CD8-positive, alpha-beta memory T cell (primary cell): ENCODE results near the gene IVD. TPM values are rescaled to one million over a fixed set of nuclear protein-coding genes. Genes with fewer than 3 reads are reported as not detected.

Experiments
- polyA plus RNA-seq: library from polyadenylated mRNA; unstranded; fragments of 300-500 nt; fragmentation: Illumina TruSeq; gene quantifications from one replicate; pipeline ENCODE4 v1.2.3, GENCODE V29; 2021
- total RNA-seq, 2 experiments: library from RNA; stranded (reverse); gene quantifications; one replicate each; pipeline ENCODE4 v1.2.3, GENCODE V29; 2021

The IVD gene
- total and polyA plus RNA-seq, 3 experiments from 2014 or later: 56.0 to 80.1 (median 68.5) TPM

Other genes starting within 250 kb of the IVD start
- gene BUB1B, start 244.7 kb upstream of the IVD start, total RNA-seq: 10 to 100 TPM; 44.4 to 50.3 TPM
- gene BUB1B, start 244.7 kb upstream of the IVD start, polyA plus RNA-seq: 0.26 TPM
- gene PAK6, start 166.7 kb upstream of the IVD start, total RNA-seq: 1 to 10 TPM; 1.7 to 1.9 TPM
- 2.8 TPM for gene PAK6, start 166.7 kb upstream of the IVD start, polyA plus RNA-seq
- not detected for gene ANKRD63, start 122.7 kb upstream of the IVD start, total RNA-seq
- gene ANKRD63, start 122.7 kb upstream of the IVD start, polyA plus RNA-seq: not detected
- 10 to 100 TPM; 57.3 to 57.7 TPM for gene PLCB2, start 97.9 kb upstream of the IVD start, total RNA-seq
- gene PLCB2, start 97.9 kb upstream of the IVD start, polyA plus RNA-seq: 34.8 TPM
- gene INAFM2, start 82.1 kb upstream of the IVD start, total RNA-seq: 10 to 100 TPM; 13.5 to 15.3 TPM
- 2.7 TPM for gene INAFM2, start 82.1 kb upstream of the IVD start, polyA plus RNA-seq
- gene CCDC9B, start 64.9 kb upstream of the IVD start, total RNA-seq: under 1 TPM; 0.39 to 0.47 TPM
- gene CCDC9B, start 64.9 kb upstream of the IVD start, polyA plus RNA-seq: 0.08 TPM
- not detected for gene PHGR1, start 54.8 kb upstream of the IVD start, total RNA-seq
- not detected for gene PHGR1, start 54.8 kb upstream of the IVD start, polyA plus RNA-seq
- 1 to 10 TPM in 1 of 2 experiments, under 1 TPM in 1; 0.18 to 1.1 TPM for gene DISP2, start 47.6 kb upstream of the IVD start, total RNA-seq
- 1.1 TPM for gene DISP2, start 47.6 kb upstream of the IVD start, polyA plus RNA-seq
- gene KNSTRN, start 23.1 kb upstream of the IVD start, total RNA-seq: 10 to 100 TPM; 42.8 to 49.9 TPM
- 3.6 TPM for gene KNSTRN, start 23.1 kb upstream of the IVD start, polyA plus RNA-seq
- 10 to 100 TPM; 23.6 to 24.9 TPM for gene BAHD1, start 35.2 kb downstream of the IVD start, total RNA-seq
- 4.1 TPM for gene BAHD1, start 35.2 kb downstream of the IVD start, polyA plus RNA-seq
- 10 to 100 TPM; 13.1 to 13.3 TPM for gene CHST14, start 65.2 kb downstream of the IVD start, total RNA-seq
- gene CHST14, start 65.2 kb downstream of the IVD start, polyA plus RNA-seq: 1.7 TPM
- 10 to 100 TPM; 31.4 to 34.9 TPM for gene CCDC32, start 159.2 kb downstream of the IVD start, total RNA-seq
- gene CCDC32, start 159.2 kb downstream of the IVD start, polyA plus RNA-seq: 42.2 TPM
- 10 to 100 TPM; 25.1 to 30.3 TPM for gene RPUSD2, start 163.5 kb downstream of the IVD start, total RNA-seq
- gene RPUSD2, start 163.5 kb downstream of the IVD start, polyA plus RNA-seq: 20.8 TPM
- gene KNL1, start 188.5 kb downstream of the IVD start, total RNA-seq: 10 to 100 TPM; 19.2 to 19.5 TPM
- gene KNL1, start 188.5 kb downstream of the IVD start, polyA plus RNA-seq: 0.03 TPM